GM19240 (cell line): ENCODE results near the gene NOTCH2.

Experiments
- DNase-seq: peaks from one replicate; pipeline ENCODE4 v3.0.0; 2011; ENCODE audit warnings: low spot score; ENCODE audit not compliant: insufficient read length

The NOTCH2 gene

DNA sequence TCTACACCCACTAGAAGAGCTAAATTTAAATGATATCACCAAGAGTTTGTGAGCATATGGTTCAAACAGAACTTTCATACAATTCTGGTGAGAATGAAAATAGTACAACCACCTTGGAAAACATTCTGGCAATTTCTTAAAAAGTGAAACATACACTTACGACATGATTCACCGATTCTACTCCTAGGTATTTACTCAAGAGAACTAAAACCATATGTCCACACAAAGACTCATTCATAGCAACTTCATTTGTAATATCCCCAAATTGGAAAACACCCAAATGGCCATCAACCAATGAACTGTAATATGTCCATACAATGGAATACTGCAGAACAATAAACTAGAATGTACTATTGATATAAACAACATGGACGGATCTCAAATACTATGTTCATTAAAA, 122.0 kb downstream of the NOTCH2 start:
- no peak for DNase-seq

DNA sequence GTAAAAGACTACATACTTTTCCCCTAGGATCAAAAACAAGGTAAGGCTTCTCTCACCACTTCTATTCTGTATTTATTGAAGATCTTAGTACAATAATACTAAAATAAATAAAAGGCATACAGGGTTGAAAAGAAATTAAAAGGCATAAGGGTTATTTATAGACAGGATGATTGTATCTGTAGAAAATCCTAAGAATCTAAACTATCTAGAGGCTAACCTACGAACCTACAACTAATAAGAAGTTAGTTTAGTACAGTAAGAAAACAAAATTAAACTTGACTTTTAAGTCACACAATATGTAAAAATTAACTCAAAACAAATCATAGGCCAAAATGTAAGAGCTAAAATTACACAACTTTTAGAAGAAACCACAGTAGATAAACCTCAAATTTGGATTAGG, 122.7 kb downstream of the NOTCH2 start:
- no peak for DNase-seq

DNA sequence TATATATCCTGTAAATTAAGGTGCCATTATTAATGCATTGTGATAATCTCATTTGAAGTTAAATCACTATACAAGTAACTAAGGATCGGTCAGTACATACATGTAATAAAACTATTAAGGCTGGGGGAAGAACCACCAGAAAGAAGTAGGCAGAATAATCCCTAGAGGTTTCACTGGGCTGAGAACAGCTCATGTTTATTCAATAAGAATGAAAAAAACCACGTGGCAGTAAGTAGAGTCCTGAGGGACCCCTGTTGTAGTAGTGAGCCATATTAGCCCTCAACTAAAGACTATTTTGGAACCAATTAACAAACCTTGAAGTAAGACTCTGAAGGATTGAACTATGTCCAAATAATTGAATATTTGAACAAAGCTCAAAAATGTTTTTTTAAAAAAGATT, 126.2 kb downstream of the NOTCH2 start:
- DNase-seq, result no peak

GRCh38 chr1:119941392-119941791, 128.1 kb downstream of the NOTCH2 start:
- no peak for DNase-seq

GRCh38 chr1:119940697-119941096, 128.8 kb downstream of the NOTCH2 start:
- DNase-seq, result no peak

GRCh38 chr1:119937198-119937597, 132.3 kb downstream of the NOTCH2 start:
- DNase-seq, result no peak

DNA sequence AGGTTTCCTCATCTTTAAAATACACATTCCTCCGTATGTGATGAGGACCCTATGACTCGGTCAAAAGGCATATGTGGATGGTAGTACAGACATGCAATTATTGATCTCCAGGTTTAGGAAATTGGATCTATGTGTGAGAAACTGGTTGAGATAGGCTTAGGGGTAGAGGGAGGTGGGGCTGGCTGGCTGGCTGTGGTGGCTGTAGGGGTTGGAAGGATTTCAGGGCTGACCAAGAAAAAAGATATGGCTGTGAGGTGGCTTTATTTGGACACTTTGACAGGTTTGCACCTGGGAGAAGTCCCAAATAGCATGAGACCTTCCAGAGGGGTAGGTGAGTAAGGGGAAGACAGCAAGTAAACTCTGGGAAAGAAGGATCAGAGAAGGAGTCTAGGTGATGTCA, 133.5 kb downstream of the NOTCH2 start:
- DNase-seq, result no peak

GRCh38 chr1:119935373-119935772, 134.1 kb downstream of the NOTCH2 start:
- DNase-seq, result no peak

GRCh38 chr1:119933397-119933796, 136.1 kb downstream of the NOTCH2 start:
- DNase-seq, result no peak

DNA sequence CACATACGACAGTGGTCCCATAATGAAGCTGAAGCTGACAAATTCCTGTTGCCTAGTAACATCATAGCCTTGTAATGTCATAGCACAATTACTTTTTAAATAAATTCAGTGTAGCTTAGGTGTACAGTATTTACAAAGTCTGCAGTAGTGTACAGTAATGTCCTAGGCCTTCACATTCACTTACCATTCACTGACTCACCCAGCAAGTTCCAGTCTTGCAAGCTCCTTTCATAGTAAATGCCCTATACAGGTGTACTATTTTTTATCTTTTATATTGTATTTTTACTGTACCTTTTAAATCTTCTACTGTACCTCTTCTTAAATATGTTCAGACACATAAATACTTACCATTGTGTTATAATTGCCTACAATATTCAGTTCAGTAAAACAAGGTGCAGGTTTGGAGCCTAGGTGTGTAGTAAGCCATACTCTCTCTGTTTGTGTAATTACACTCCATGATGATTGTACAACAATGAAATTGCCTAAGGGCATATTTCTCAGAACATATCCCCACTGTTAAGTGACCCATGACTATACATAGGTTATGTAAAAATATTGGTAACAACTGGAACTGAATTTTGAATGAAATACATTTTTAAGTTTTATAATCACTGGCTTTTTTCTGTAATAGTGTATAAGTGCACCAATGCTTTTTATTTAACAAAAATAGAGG, 139.7 kb downstream of the NOTCH2 start:
- DNase-seq, result no peak

DNA sequence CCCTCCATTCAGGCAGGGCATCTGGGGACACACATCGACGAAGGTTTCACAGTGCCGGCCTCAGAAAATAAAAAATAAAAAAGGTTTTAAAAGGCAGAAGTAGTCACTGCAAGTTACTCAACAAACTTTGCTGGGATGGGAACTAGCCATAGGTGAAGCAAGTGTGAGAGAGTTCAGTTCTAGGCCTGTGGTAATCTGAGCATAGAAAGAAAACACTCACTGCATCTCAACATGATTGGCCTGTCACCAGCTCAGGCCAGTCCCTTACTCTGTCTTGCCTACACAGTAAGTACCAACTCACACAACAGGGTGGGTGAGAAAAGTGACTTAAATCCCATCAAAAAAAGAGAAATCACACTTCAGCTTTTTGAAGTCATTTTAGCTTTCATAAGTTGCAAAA, 142.9 kb downstream of the NOTCH2 start:
- no peak for DNase-seq

GRCh38 chr1:119924948-119925898, 144.2 kb downstream of the NOTCH2 start:
- no peak for DNase-seq

DNA sequence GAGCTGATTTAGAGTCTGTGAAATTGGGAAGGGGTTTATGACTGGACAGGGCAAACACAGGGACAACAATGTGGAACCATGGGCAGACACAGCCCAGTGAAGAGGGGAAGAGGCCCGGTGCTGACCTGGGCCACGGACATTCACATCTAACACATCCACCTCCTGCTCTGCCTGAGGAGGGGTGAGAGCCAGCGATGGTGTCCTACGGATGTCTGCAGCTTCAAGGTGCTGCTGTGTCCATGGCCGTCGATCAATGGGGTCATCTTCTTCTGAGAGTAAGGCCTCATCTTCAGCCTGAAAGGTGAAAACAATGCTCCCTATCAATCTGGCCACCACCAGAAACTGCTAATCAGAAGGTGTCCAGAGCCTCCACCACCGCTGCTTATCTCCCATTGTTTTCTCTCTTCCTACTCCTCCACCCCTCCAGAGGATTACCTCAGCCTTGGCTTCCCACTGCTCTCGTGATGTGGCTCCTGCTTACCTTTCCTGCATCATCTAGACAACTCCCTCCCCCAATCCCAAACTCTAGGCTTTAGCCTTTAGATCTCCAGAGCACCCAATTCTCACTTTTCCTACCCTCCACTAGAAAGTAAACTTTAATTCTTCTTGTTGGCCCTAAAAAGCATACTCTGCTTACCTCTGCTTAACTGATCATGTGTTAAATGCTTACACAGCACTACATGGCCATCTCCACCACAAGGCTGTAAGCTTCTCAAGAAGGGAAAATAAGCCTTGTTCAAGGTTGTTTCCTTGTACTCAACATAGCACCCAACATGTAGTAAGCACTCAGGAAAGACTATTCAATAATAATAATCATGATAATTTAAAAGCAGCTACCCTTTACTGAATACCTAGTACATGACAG, 149.1 kb downstream of the NOTCH2 start:
- no peak for DNase-seq

DNA sequence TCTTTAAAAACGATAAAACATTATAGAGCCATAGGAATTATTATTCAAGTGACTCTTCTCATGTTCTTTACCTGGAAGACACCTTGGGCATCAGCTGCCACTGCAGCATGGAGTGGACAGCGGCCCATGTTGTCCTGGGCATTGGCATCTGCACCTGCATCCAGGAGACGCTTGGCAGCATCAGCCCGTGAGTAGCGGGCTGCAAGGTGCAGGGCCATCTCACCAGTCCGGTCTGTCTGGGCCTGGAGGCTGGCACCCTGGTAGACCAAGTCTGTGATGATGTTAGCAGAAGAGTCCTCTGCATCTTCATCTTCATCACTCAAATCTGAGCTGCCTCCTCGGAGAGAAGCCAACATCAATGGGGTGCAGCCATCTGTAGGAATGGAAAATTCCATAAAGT, 150.2 kb downstream of the NOTCH2 start:
- DNase-seq, result no peak

GRCh38 chr1:119918301-119918700, 151.2 kb downstream of the NOTCH2 start:
- DNase-seq, result no peak

DNA sequence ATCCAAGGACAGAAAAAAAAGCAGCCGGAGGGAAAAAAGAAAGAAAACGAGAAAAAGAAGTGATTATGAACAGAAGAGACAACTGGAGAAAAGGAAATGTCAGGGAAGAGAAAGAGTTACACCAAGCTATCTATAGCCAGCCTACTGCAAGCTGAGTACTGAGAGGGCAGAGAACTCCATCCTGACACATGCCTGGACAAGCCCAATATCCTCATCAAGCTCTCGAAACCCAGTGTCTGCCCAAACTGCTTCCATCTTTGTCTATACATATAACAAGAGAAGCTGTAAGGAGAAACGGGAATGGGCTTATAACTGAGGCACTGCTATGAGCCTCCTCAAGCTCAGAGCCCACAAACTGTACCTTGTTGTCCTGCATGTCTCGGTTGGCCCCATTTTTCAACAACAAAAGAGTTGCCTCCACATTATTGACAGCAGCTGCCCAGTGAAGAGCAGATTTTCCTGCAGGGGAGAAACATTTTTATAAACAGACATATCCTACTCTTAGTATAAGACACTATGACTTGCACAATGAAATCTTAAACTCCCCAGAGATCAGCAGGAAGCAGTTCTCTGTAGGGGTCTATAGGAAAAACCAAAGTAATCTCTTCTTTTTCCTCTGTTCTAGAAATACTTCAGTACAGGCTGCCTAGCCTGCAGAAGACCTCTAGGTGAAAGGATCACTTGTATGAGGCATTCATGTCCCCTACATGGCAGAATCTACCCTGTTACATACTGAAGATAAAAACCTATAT, 152.0 kb downstream of the NOTCH2 start:
- DNase-seq, result no peak

DNA sequence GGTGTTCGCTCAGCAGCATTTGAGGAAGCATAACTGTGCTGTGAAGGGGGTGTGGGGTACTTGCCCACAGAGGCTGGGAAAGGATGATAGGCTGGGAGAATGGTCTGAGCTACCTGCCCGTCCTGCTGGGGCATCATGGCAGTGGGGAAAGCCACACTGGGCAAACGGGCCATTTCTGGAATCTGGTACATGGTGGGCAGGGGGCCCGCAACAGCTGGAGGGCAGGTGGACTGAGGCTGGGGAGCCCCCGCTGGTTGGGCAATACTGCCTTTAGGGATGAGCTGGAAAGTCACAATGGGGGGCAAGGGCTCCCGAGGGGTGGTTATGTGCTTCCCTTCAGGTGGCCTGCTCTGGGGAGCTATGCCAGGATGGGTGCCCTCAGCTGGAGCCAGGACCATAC, 153.9 kb downstream of the NOTCH2 start:
- no peak for DNase-seq

- no peak for DNase-seq
These were observed 155.4 kb downstream of the NOTCH2 start for GRCh38 chr1:119914071-119914470.

DNA sequence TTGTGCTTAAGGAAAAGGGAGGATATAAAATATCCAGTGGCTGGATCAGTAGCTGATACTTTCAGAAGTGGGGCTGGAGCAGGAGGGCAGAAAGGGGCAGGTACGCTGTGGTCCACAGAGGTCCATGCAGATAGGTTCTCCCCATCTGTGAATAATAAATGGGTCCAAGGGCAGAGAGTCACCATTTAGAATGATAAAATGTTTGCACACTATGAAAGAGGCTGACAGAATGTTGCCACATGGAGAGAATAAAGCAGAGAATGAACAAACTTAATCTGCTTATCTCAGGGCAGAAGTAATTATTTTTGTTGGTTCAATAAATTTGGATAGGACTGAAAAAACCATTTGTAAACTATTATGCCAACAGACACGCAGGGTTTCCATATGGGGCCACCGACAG, 156.5 kb downstream of the NOTCH2 start:
- DNase-seq, result no peak

GRCh38 chr1:119911775-119912174, 157.7 kb downstream of the NOTCH2 start:
- no peak for DNase-seq

- DNase-seq, result no peak
These were observed 158.8 kb downstream of the NOTCH2 start for GRCh38 chr1:119910618-119911017.
